Right renal pelvis (tissue), 4 donors: ENCODE measurements around the gene PPP1R14B. TPM values are rescaled to one million over a fixed set of nuclear protein-coding genes. Genes with fewer than 3 reads are reported as not detected.

ENCODE experiments used
- DNase-seq, 4 donors: peaks; one replicate each; pipeline ENCODE4 v3.0.0-alpha.2; 2013; ENCODE audit warnings: low read depth in 4 of 4, low spot score in 3 of 4, missing footprints in 1 of 4
- polyA plus RNA-seq, 4 donors: library from polyadenylated mRNA; unstranded; fragments of 120-200 nt; gene quantifications; one replicate each; pipeline ENCODE4 v1.2.1, GENCODE V29; 2013; ENCODE audit not compliant: insufficient read length in 4 of 4

The PPP1R14B gene
- polyA plus RNA-seq, 4 donors: 61.9 to 88.4 (median 74.0) TPM

DNA sequence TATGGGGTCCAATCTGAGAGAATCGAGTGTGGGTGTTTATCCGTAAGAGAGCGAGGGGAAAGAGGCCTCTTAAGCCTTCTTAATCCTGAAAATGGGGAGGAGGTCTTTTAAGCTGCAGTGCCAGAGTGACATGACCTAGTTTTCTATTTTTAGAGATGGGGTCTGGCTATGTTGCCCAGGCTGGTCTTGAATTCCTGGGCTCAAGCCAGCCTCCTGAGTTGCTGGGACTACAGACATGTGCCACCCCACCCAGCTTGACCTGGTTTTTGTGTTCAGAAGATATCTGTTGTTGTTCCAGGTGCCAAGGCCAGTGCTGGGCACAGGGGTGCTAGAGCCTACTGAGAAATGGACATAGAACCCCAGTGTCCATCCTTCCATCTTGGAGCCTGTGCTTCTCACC lies 36.3 kb upstream of the PPP1R14B start:
- no peak for DNase-seq

DNA sequence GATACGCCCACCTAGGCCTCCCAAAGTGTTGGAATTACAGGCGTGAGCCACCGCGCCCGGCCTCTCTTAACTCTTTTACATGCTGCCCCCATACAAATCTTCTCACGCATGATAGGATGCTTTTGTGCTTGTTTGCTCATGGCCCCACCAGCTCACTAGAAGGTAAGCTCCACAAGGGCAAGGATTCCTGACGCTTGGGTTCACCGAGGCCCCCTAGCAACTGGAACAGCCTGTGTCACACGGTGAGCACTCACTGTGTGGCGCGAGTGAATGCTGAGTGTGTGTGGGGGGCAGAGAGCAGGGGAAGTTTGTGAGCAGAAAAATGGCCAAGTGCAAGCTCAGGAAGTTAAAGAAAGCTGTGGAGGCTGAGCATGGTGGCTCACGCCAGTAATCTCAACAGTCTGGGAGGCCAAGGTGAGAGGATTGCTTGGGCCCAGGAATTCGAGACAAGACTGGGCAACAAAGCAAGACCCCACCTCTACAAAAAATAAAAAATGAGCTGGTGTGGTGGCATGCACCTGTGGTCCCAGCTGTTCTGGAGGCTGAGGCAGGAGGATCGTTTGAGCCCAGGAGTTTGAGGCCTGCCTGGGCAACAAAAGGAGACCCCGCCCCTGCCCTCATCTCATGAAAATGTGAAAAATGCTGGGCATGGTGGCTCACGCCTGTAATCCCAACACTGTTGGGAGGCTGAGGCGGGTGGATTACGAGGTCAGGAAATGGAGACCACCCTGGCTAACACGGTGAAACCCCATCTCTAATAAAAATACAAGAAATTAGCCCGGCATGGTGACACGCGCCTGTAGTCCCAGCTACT lies 35.4 kb upstream of the PPP1R14B start:
- no peak for DNase-seq

DNA sequence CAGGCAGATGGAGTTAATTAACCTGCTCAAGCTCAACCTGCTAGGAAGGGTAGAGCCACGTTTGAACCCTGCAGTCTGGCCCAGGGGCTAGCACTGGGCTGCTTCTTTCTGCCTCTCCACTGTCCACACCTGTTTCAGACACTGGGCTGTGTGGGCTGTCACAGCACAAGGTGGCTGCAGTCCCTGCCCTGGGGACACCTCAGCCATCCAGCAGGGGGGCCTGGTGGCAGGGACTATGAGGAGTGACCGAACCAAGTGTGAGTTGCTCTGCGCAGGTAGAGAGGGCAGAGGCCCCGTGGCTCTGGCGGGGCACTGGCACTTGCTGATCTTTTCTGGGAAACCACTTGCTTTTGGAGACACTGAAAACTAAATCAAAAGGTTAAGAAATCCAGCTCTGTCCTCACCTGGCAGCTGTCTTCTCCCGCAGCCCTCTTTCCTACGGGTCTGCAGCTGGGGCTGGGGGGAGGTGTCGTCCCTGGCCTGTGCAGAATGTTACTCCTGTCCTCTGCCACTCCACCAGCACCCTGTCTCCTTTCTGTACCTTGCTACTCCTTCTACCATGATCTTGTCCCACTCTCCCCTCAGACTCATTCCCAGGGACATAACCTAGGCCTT lies 31.9 kb upstream of the PPP1R14B start:
- no peak for DNase-seq

DNA sequence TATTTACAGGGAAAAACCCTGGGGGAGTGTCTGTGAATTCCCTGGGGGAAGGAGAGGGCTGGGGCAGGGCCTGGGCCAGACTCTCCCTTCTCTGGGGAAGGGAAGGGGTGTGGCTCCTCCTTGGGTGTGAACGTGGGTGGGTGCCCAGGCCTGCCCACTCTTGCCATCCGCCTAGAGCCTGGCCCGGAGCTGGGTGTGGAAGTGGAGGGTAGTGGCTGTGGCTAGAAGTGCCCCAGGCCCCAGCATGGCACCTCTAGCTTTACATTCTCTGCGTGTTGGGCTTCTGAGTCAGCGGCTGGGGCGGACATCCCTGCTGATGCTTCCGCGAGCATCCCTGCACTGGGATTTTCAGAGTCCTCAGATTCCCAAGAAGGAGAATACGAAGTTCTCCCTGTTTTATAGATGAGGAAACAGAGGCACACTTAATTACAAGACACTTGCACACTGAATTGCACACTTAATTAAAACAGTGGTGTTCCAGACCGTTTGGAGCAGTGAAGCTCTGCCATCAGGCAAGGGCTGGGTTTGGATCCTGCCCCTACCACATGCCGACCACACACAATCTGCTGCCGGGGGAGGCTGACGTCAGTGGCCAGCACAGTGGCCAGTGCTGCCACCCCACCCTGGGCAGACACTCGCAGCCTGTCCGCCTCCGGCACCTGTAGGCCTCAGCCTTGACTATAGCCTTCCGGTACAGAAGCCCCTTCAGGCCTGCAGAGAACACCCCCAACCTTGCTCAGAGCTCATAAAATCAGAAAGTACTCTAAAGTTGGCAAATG lies 30.1 kb upstream of the PPP1R14B start:
- no peak for DNase-seq

DNA sequence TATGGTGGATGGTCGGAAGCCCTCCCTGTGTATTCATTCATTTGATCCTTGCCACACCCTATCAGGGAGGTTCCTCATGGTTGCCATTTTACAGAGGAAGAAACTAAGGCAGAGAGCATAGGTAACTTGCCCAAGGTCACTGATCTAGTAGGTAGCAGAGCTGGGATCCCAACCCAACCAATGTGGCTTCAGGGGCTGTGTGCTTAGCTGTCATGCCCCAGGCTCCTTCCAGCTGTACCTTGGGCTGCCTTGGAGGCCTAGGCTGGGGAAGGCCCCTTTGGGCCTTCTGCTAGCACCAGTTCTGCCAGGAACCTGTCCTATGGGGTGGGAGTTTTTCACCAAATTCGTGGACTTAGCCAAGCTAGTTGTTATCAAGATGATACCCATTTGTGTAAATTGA lies 29.1 kb upstream of the PPP1R14B start:
- DNase-seq: no peak

DNA sequence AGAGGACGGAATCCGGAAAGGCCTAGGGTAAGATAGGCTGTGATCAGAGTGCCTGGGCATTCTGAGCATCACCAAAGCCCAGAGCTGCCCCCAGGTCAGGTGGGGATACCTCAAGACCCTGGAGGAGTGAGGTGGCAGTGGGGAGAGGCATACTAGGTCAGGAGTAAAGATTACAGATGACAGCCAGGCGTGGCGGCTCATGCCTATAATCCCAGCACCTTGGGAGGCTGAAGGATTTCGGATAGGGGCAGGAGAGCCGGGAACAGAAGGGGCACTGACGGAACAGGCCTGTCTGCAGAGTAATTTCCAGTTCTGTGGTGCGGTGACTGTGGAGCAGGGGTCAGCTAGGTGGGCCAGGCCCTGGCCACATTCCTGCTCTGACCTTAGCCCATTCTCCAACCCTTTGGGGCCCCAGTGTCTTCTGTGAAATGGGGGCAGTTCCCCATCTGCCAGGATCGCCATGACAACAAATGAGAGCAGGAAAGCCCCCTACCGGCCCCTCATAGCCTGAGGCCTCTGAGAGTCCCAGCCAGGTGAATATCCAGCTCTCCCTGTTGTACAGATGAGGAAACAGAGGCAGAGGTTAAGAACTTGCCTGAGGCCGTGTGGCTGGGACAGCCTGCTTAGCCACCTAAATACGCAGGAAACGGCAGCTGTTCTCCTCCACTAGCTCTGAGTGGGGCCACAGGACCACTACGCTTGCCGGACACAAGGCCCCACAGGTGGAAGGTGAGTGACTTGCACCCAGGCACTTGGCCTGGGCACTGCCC lies 28.5 kb upstream of the PPP1R14B start:
- no peak for DNase-seq

DNA sequence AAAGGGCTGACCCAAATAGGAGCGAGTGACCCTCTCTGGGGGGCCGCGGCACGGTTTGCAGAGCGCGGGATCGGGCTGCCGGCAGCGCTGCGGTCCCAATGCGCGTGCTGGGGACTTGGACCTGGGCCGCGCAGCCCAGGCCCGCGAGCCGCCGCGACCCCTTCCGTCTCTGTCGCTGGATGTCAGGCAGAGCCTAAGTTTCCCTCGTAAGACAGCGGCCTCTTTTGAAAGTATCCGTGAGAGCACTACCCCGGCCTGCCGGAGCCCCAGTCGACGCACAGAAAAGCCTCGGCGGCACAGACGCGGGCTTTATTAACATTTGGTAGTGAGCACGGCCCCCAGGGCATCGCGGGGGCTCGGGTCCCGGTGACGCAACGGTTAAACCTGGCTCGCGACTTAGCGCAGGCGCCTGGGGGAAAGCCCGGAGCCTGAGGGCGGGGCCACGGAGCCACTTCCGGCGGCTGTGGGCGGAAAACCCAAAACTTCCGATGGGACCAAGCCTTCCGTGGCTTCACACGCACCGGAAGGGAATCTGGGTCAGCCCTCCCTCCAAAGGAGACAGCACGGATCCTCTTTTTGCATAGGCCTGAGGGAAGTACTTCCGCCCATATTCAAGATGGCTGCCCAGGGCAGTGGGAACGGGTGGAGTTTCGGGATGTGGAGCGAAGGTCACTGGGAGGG lies 22.9 kb upstream of the PPP1R14B start:
- DNase-seq: peak; percentile 98 to 99 (median 98)

DNA sequence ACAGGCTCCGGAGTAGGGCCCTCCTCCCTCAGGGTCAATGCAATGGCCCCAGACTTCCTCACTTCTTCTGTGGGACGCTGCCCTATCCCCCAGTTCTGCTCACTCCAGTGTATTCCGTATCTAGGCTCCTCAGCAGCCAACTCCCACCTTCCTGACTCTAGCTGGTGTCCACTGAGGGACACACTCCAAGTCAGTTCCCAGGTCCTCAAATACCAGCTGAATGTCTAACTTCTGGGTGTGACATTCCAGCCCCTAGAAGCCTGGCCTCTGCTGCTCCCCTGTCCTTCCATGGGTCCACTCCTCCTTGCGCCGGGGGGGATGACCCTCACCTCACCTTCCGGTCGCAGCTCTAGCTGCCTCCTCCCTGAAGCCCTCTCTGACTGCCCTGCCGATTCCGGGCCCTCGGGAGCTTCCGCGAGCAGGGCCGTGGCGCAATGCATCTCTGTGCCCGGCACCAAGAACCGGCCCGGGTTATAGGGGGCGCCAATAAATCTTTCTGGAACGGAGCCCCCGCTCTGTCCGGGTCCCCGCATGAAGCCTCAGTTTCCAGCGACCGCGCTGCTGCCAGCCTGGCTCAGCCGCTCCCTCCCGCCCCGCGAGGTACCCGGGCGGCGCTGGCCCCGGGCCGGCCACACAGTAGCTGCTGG lies 22.3 kb upstream of the PPP1R14B start:
- DNase-seq: no peak

DNA sequence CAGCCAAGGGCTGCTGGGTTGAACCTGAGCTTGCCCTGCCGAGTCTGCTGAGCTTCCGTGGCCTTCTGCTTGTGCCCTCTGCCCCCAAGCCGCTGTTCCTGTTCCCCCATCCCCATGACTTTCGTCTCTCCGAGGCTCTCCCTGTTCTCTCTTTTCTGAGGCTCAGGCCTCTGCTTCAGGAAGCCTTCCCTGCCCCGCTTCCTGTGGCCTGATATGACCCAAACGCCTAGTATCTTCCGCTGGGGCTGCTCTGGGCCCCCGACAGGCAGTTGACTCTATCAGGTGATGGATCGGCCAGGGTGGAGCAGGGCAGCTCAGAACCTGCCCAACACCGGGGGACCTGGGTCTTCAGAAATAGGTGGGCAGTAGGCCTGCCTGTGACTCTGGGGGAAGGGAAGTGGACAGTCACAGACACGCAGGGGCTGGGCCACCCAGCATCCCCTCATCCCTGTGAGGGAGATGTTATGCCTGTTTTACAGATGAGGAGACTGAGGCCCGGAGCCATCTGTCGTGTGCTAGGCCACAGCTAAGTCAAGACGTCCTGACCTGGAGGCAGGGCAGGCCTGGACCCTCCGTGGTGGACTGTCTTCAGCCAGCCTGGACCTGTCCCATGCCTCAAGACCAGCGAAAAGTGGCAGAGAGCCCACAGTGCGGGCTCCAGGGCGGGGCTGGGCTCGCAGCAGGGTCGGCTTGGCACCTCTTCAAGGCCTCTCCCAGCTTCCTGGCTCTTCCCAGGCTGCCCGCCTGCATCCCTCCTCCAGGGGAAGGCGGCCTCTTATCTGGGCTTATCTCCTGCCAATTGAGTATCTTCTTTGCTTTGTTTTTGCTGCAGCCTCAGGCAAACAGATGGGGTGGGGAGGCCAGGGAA lies 21.5 kb upstream of the PPP1R14B start:
- no peak for DNase-seq

DNA sequence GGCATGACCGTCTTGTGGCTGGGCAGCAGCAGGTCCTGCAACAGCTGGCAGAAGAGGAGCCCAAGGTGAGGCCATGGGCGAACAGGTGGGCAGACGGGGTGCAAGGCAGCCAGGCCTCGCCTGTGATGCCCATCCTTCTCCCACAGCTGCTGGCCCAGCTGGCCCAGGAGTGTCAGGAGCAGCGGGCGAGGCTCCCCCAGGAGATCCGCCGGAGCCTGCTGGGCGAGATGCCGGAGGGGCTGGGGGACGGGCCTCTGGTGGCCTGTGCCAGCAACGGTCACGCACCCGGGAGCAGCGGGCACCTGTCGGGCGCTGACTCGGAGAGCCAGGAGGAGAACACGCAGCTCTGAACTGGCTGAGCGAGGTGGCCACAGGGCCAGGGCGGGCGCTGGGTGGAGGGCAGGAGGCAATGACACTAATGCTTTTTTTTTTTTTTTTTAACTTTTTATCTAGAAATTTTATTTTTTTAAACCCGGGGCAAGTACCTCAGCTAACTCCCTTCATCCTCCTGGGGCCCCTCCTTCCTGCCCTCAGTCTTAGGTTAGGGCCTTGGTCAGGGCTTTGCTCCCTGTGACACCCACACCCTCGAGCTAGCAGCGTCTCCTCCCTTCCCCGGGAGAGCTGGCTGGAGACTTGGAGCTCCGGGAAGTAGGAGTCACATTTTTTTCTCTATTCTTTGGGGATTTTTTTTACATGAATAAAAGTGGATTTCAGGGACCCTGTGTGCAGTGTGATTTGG lies 20.6 kb upstream of the PPP1R14B start:
- DNase-seq: no peak

DNA sequence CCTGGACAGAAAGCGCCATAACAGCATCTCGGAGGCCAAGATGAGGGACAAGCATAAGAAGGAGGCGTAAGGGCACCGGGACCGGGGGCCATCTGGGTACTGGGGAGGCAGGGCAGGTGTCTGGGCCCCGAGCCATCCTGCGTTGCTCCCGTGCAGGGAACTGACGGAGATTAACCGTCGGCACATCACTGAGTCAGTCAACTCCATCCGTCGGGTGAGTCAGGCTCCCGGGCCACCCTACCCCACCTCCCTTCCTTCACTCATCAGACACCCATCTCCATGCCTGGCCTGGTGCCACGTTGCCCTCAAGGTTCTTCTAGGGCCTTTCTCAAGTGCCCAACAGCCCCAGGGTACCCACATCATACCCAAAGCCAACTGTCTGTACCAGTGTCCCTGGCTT lies 19.6 kb upstream of the PPP1R14B start:
- DNase-seq: no peak

DNA sequence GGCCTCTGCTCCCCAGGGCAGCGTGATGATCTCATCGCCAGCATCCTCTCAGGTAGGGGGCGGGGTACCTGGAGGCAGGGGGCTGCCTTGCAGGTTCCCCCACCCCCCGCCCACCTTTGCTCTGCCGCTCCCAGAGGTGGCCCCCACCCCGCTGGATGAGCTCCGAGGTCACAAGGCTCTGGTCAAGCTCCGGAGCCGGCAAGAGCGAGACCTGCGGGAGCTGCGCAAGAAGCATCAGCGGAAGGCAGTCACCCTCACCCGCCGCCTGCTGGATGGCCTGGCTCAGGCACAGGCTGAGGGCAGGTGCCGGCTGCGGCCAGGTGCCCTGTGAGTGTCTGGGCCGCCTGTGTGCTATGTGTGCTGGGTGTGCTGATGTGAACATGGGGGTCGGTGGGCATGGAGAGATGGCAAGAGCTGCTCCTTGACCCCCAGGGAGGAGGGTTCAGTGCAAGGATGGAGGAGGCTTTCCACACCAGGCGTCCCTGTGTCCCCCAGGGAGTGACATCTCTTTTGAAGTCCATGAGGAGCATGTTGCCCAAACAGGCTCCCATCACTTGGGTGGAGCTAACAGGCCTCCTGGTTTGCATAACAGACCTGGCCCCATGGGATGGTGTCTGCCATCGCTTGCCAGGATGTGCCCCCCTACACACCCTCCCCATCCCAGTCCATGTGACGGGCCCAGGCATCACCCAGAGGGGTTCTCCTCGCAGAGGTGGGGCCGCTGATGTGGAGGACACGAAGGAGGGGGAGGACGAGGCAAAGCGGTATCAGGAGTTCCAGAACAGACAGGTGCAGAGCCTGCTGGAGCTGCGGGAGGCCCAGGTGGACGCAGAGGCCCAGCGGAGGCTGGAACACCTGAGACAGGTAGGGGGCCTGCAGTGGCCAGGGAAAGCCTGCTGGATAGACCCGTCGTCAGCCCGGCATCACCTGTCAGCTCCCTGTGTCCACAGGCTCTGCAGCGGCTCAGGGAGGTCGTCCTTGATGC lies 18.7 kb upstream of the PPP1R14B start:
- DNase-seq: no peak

DNA sequence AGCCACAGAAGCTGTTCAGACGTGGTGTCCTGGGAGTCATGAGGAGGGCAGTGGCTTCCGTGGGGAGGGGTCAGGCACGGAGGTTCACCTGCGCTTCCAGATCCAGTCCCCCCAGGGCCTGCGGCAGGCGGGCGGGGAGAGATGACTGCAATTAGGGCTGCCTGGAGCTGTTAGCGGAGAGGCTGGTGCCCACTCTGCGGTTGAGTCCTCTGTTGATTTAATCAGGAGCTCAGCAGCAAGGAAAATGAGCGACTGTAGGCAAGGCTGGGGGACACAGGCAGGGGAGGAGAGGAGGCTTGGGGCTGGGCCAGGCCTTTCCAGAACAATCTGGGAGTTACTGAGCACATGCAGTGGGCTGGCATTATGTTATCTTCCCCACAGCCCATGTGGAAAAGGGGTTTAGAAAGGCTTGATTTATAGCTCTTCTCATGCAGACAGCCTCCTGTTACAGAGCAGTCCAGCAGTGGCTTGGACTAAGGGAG lies 17.7 kb upstream of the PPP1R14B start:
- no peak for DNase-seq

DNA sequence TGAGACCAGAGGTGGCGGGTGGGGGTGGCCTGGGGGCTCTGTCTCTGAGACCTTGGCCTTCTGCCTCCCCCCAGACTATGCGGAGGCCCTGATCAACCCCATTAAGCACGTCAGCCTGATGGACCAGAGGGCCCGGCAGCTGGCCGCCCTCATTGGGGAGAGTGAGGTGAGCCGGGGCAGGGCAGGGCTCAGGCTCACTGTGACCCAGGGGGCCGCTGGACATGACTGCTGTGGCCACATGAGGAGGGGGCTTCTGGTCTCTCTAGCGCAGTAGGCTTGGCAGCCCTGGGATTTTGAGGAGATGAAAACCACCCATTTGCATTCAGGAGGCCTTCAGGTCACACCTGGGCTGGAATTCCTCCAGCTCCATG lies 17.2 kb upstream of the PPP1R14B start:
- no peak for DNase-seq

DNA sequence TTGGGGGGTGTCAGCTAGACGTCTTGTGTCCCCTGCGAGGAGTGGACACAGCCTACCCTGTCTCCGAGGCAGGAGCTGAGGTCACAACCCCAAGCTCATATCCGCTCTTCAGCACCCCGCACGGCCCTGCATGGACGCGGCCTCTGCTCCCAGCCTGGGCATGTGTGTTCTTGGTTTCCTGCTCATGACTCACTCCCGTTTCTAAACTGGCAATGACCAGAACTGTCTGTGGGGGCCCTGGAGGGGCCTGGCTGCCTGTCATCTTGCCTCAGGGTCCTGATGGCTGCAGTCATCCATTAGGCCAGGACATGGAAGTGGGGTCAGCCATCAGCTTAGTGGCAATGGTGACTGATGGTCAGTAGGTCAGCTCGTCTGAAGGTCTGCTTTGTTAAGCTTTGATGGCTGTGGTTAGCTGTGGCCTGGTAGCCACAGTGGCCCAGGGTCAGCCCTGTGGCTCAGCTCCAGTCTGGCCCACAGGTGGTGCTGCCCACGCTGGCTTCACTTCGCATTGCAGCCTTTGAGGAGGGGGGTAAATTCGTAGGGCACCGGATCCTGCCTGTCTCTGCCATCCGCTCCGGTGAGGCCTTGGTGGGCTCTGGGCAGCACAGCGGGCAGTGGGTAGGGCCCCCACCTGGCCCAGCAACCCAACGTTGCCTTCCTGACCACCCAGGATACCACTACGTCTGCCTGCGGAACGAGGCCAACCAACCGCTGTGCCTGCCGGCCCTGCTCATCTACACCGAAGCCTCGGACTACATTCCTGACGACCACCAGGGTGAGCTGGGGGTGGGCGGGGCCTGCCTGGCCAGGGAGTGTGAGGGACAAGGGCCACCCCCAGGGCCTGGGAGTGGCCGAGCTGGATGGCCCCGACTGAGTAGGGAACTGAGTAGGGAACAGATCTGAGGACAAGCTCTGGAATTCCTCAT lies 16.5 kb upstream of the PPP1R14B start:
- no peak for DNase-seq
